Stomach (tissue), 9 donors: ENCODE data around the gene DTX3. TPM values are rescaled to one million over a fixed set of nuclear protein-coding genes. Genes with fewer than 3 reads are reported as not detected.

Experiments
- DNase-seq, 2 donors: peaks; one replicate each; pipeline versions ENCODE4 v3.0.0 to v3.0.0-alpha.2; 2013 to 2019
- H3K27ac ChIP-seq, 5 donors: fragments of 200-600 bp in 4 of 5; sonication (generic) in 4 of 5; one replicate each; pipeline ENCODE4 v1.5.1; 2013 to 2019; ENCODE audit warnings: mild to moderate bottlenecking in 1 of 5, moderate library complexity in 1 of 5
- H3K27me3 ChIP-seq, 3 donors: fragments of 200-600 bp; sonication (generic); one replicate each; pipeline ENCODE4 v1.5.1; 2017 to 2019; ENCODE audit warnings: mixed run types in 1 of 3
- H3K36me3 ChIP-seq, 4 donors: fragments of 200-600 bp; sonication (generic); 1 replicate in 3 of 4; 2 replicates in 1 of 4; pipeline ENCODE4 v1.5.1; 2016 to 2019
- H3K4me1 ChIP-seq, 4 donors: fragments of 200-600 bp; sonication (generic); one replicate each; pipeline ENCODE4 v1.5.1; 2016 to 2019
- H3K4me3 ChIP-seq, 4 donors: fragments of 200-600 bp; sonication (generic) in 3 of 4; one replicate each; pipeline ENCODE4 v1.5.1; 2016 to 2019; ENCODE audit warnings: mild to moderate bottlenecking in 1 of 4
- H3K9me3 ChIP-seq, 4 donors: fragments of 200-600 bp; sonication (generic); one replicate each; pipeline ENCODE4 v1.5.1; 2016 to 2019
- CTCF ChIP-seq, 7 experiments: fragments of 450-650 bp in 4 of 7; fragments of 200-600 bp in 3 of 7; sonication (generic) in 3 of 7; IDR thresholded peaks; one replicate each; pipeline ENCODE4 v1.5.1; 2016 to 2019; ENCODE audit warnings: antibody characterized with exemption in 7 of 7, control low read depth in 2 of 7, mild to moderate bottlenecking in 1 of 7
- EP300 ChIP-seq: sonication (generic); formaldehyde crosslinking; IDR thresholded peaks from one replicate; pipeline ENCODE4 v1.6.1; 2017; ENCODE audit warnings: antibody characterized with exemption
- POLR2A ChIP-seq, 4 donors: fragments of 450-650 bp; IDR thresholded peaks; one replicate each; pipeline ENCODE4 v1.6.1; 2016; ENCODE audit warnings: antibody characterized with exemption in 4 of 4, control low read depth in 2 of 4, mild to moderate bottlenecking in 1 of 4, moderate library complexity in 1 of 4
- POLR2AphosphoS5 ChIP-seq, 3 donors: sonication (generic); formaldehyde crosslinking; IDR thresholded peaks; one replicate each; pipeline ENCODE4 v1.6.1; 2016; ENCODE audit warnings: antibody characterized with exemption in 3 of 3
- WGBS, 5 donors: extraction: QIAGEN DNeasy Blood & Tissue Kit in 3 of 5; methylation state at CpG; one replicate each; pipeline versions ENCODE4 v1.1.5 to v1.1.7; 2013 to 2018; 5-methylcytosine and 5-hydroxymethylcytosine counted together
- intact Hi-C: fragments of 100-400 bp; cut with DNase I; formaldehyde crosslinking; loops from one replicate; pipeline ENCODE4 v1.15.1; 2023; ENCODE audit warnings: low total_unique reads
- polyA plus RNA-seq, 3 donors: library from polyadenylated mRNA; stranded (reverse); fragments of 200-250 nt; gene quantifications; one replicate each; pipeline ENCODE4 v1.2.3, GENCODE V29; 2013
- total RNA-seq, 5 donors: library from RNA; depleted of rRNA; stranded (reverse); fragments of >200 nt; gene quantifications; one replicate each; pipeline versions ENCODE4 v1.1.0 to v1.2.3, GENCODE V29; 2014 to 2016
- donor health status: healthy with polysubstance abuse.
- donor health status: Bipolar disorder and iron deficiency.
- donor health status: healthy.

The DTX3 gene
- total and polyA plus RNA-seq, 8 donors: 5.2 to 49.6 (median 15.9) TPM

DNA sequence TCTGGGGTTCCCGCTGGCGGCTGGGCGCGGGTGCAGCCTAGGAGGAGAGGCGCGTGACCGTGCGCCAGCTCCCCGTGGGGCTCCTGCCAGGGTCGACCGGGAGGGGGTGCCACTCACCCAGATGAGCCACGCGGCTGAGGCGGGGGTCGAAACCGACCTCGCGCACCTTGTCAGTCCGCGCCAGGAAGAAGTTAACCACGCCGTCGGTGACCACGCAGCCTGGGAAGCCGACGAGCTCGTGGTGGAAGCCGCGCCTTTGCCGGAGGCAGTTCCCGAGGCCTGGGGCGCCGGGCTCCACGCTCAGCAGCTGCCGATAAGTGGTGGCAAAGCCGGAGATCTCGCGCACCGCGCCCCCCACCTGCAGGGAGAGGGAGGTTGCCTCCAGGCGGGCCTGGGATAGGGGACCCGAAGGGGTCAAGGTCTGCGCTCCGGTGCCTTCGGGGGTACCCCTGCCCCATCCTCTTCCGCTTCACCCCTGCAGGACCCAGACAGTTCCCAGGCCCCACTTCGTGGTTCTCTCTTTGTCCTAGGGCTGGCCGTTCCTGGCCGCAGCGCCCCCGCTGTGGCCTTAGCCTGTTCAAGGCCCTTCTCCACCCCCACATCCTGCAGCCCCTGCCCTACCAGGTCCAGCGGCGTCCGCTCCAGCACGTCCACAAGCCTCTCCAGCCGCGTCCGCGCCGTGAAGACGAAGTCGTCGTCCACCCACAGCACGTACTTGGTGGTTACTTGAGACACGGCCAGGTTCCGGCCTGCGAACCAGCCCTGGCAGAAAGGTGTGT lies 23.1 kb downstream of the DTX3 start:
- Histone ChIP-seq H3K4me3 (peak overlapping the region in 2 of 4 donors; percentile 9 to 34), H3K9me3 (no peaks in the 10 kb centered on the region), H3K4me1 (peaks cover 11 to 26% (median 21%) of the 10 kb centered on the region in 4 donors), H3K27me3 (peaks cover 0 to 98% (median 80%) of the 10 kb centered on the region in 3 donors), H3K36me3 (peaks cover 0 to 18% (median 3%) of the 10 kb centered on the region in 4 donors), H3K27ac (no peak overlapping the region)
- TF ChIP-seq EP300 (no peak), POLR2A (IDR thresholded peaks at IDR 0.05) (no peak), CTCF (IDR thresholded peaks at IDR 0.05) (no peak), POLR2AphosphoS5 (IDR thresholded peaks at IDR 0.05) (no peak)
- WGBS, 5 donors: 8 to 20% (median 12%) methylated on average over 36 to 67 of the region's 67 CpGs
- intact Hi-C loops: no loop called here
- DNase-seq: peak in 1 of 2 donors; percentile 39

GRCh38 chr12:57628280-57629191 lies 23.9 kb downstream of the DTX3 start:
- H3K27ac ChIP-seq: no peak overlapping the region
- peaks cover 0 to 18% (median 3%) of the 10 kb centered on the region in 4 donors for H3K36me3 ChIP-seq
- TF ChIP-seq POLR2AphosphoS5 (IDR thresholded peaks at IDR 0.05) (no peak), POLR2A (IDR thresholded peaks at IDR 0.05) (no peak), EP300 (no peak), CTCF (IDR thresholded peaks at IDR 0.05) (no peak)
- H3K9me3 ChIP-seq: no peaks in the 10 kb centered on the region
- peak in 1 of 2 donors; percentile 6 for DNase-seq
- intact Hi-C loops: no loop called here
- peaks cover 13 to 34% (median 29%) of the 10 kb centered on the region in 4 donors for H3K4me1 ChIP-seq
- no peak overlapping the region for H3K4me3 ChIP-seq
- 42 to 62% (median 46%) methylated on average over 29 of the region's 29 CpGs for WGBS, 5 donors
- H3K27me3 ChIP-seq: peaks cover 0 to 98% (median 81%) of the 10 kb centered on the region in 3 donors

- H3K27ac ChIP-seq: no peak overlapping the region
- H3K4me3 ChIP-seq: no peak overlapping the region
- H3K9me3 ChIP-seq: no peaks in the 10 kb centered on the region
- H3K36me3 ChIP-seq: peaks cover 0 to 18% (median 3%) of the 10 kb centered on the region in 4 donors
- peaks cover 0 to 92% (median 74%) of the 10 kb centered on the region in 3 donors for H3K27me3 ChIP-seq
- intact Hi-C loops: loop anchor here (10.0 kb wide), 1 partner anchor 55 kb away; no protein-coding TSS in a partner anchor
- TF ChIP-seq POLR2AphosphoS5 (IDR thresholded peaks at IDR 0.05): no peak
- no peak for TF ChIP-seq POLR2A (IDR thresholded peaks at IDR 0.05)
- TF ChIP-seq EP300: no peak
- no peak for TF ChIP-seq CTCF (IDR thresholded peaks at IDR 0.05)
- peak in 1 of 2 donors; percentile 13 for DNase-seq
- WGBS, 5 donors: 69 to 80% (median 70%) methylated on average over 5 of the region's 5 CpGs
- peaks cover 13 to 34% (median 30%) of the 10 kb centered on the region in 4 donors for H3K4me1 ChIP-seq
Observed at GRCh38 chr12:57629897-57630471, 25.4 kb downstream of the DTX3 start.
